GM18526 (cell line): ENCODE measurements around the gene HOXB1.

Experiments
- POLR2A ChIP-seq: IDR thresholded peaks from 3 replicates; pipeline ENCODE4 v1.6.1; 2011; ENCODE audit not compliant: insufficient read length; ENCODE audit errors: extremely low read depth

HOXB1 gene

GRCh38 chr17:48552466-48553189, 21.8 kb upstream of the HOXB1 start:
- no peak for TF ChIP-seq POLR2A

- TF ChIP-seq POLR2A = no peak
These were observed 21.0 kb upstream of the HOXB1 start for GRCh38 chr17:48551596-48552465.

- TF ChIP-seq POLR2A = no peak
These were observed 20.4 kb upstream of the HOXB1 start for GRCh38 chr17:48551214-48551555.

GRCh38 chr17:48550502-48551213, 19.8 kb upstream of the HOXB1 start:
- no peak for TF ChIP-seq POLR2A

GRCh38 chr17:48549914-48550501, 19.2 kb upstream of the HOXB1 start:
- TF ChIP-seq POLR2A = no peak

GRCh38 chr17:48549281-48549630, 18.4 kb upstream of the HOXB1 start:
- TF ChIP-seq POLR2A = no peak

GRCh38 chr17:48548523-48549280, 17.9 kb upstream of the HOXB1 start:
- TF ChIP-seq POLR2A = no peak

GRCh38 chr17:48547808-48548522, 17.2 kb upstream of the HOXB1 start:
- no peak for TF ChIP-seq POLR2A

GRCh38 chr17:48546924-48547807, 16.4 kb upstream of the HOXB1 start:
- TF ChIP-seq POLR2A = no peak

- TF ChIP-seq POLR2A = no peak
These were observed 15.5 kb upstream of the HOXB1 start for GRCh38 chr17:48546137-48546923.

GRCh38 chr17:48545539-48545938, 14.7 kb upstream of the HOXB1 start:
- no peak for TF ChIP-seq POLR2A

GRCh38 chr17:48545022-48545375, 14.2 kb upstream of the HOXB1 start, which contains the start of gene HOXB2:
Gene HOXB2 (minus strand): TSS chr17:48545109. CDS start chr17:48544911, 198 bp downstream.
- no peak for TF ChIP-seq POLR2A
